ENCODE measurements around the gene FUBP1. TPM values are rescaled to one million over a fixed set of nuclear protein-coding genes. Genes with fewer than 3 reads are reported as not detected.
A peak's percentile ranks its signal among the peaks of the same experiment; 100 is the strongest.
"Not testable (repeated sequence)": the region's sequence is repeated elsewhere in the genome, so short reads cannot be mapped to it uniquely, and the experiment has no call there.

The FUBP1 gene
- total and polyA plus RNA-seq, 9 of the 15 experiments (the other 6 are each of a cell fraction or from before 2014, with no cell fraction given), result 104 to 294 (median 213) TPM

GRCh38 chr1:77918918-77919317 is 60.0 kb downstream of the FUBP1 start:
- CTCF ChIA-PET (ENCODE audit: low intra/inter-chr PET ratio); H3K36me3 ChIP-seq (ENCODE audit: control insufficient read depth, insufficient read depth, low read length); H3K27ac ChIP-seq (ENCODE audit: extremely low read depth, low read depth, low read length); H3K4me2 ChIP-seq (ENCODE audit: insufficient read depth, low read length); H3K4me3 ChIP-seq; H3K79me2 ChIP-seq (ENCODE audit: control insufficient read depth, insufficient read depth, low read length); H3K4me1 ChIP-seq (replicated peaks in 1 of 2; ENCODE audit: control insufficient read depth in 2 of 2, insufficient read depth in 2 of 2, low read length in 2 of 2); H3K9me3 ChIP-seq (replicated peaks; ENCODE audit: control insufficient read depth, insufficient read depth, low read depth, low read length); BruUV-seq (replicated peaks); H3K9me1 ChIP-seq (ENCODE audit: control insufficient read depth, insufficient read depth, low read length); H2AFZ ChIP-seq (ENCODE audit: low read depth, low read length); H4K20me1 ChIP-seq (replicated peaks; ENCODE audit: control insufficient read depth, insufficient read depth, low read length); POLR2A ChIA-PET; DNase-seq (ENCODE audit: extremely low read depth in 1 of 4, low spot score in 3 of 4); H3K27me3 ChIP-seq (ENCODE audit: control insufficient read depth in 2 of 2, insufficient read depth in 2 of 2, low read length in 2 of 2); in situ Hi-C loops (cut with MboI); H3K9ac ChIP-seq (ENCODE audit: insufficient read depth in 1 of 2, low read depth in 2 of 2, low read length in 2 of 2); intact Hi-C loops (cut with micrococcal nuclease); FAIRE-seq; ATAC-seq: not testable (repeated sequence)
- TF ChIP-seq CHAMP1 (IDR thresholded peaks at IDR 0.05), result peak; percentile 55; the same call in 1 of the 2 replicates
- TF ChIP-seq ZBTB33 (CRISPR knock-in tag; IDR thresholded peaks at IDR 0.05), result peak; percentile 88
- 67% methylated on average over 5 of the region's 5 CpGs for WGBS (ENCODE audit: insufficient coverage, low coverage, missing lambda C conversion rate)
